Left lung (tissue), 10 donors: ENCODE data around the gene VPS26C. TPM values are rescaled to one million over a fixed set of nuclear protein-coding genes. Genes with fewer than 3 reads are reported as not detected.
A peak's percentile ranks its signal among the peaks of the same experiment; 100 is the strongest.
"Not testable (repeated sequence)": the region's sequence is repeated elsewhere in the genome, so short reads cannot be mapped to it uniquely, and the experiment has no call there.

ENCODE experiments used
- ATAC-seq: fragments of 200-7000 bp; cut with Tn5 transposase; one replicate; pipeline ENCODE4 v1.9.1; 2020; ENCODE audit warnings: moderate library complexity
- DNase-seq, 4 donors: peaks; one replicate each; pipeline ENCODE4 v3.0.0-alpha.2; 2013 to 2020
- H3K27ac ChIP-seq, 2 donors: fragments of 200-600 bp; sonication (generic) in 1 of 2; one replicate each; pipeline versions ENCODE4 v1.5.0 to v1.8.0; 2020 to 2021
- H3K27me3 ChIP-seq, 2 donors: fragments of 200-600 bp; sonication (generic) in 1 of 2; one replicate each; pipeline versions ENCODE4 v1.5.0 to v1.8.0; 2020 to 2021
- H3K36me3 ChIP-seq, 2 donors: fragments of 200-600 bp; sonication (generic) in 1 of 2; one replicate each; pipeline versions ENCODE4 v1.5.0 to v1.8.0; 2020 to 2021
- H3K4me1 ChIP-seq, 2 donors: fragments of 200-600 bp; one replicate each; pipeline ENCODE4 v1.8.0; 2021
- H3K4me3 ChIP-seq, 2 donors: fragments of 200-600 bp; sonication (generic) in 1 of 2; one replicate each; pipeline versions ENCODE4 v1.5.0 to v1.8.0; 2020 to 2021; ENCODE audit warnings: mild to moderate bottlenecking in 1 of 2
- H3K9me3 ChIP-seq, 2 donors: fragments of 200-600 bp; sonication (generic) in 1 of 2; one replicate each; pipeline versions ENCODE4 v1.5.0 to v1.8.0; 2020 to 2021
- intact Hi-C, 2 donors: fragments of 100-400 bp; cut with DNase I; formaldehyde crosslinking; loops; one replicate each; pipeline versions ENCODE4 v1.11.2 to v1.14.2; 2022
- polyA plus RNA-seq, 6 donors: library from polyadenylated mRNA; unstranded; fragments of 120-200 nt; gene quantifications; one replicate each; pipeline ENCODE4 v1.2.1, GENCODE V29; 2013; ENCODE audit not compliant: insufficient read length in 6 of 6
- total RNA-seq, 2 donors: library from RNA; stranded (reverse); fragmentation: NEBNext Ultra II Directional; extraction: Animal tissue kit (Norgen Biotek cat#: 25700); gene quantifications; one replicate each; pipeline ENCODE4 v1.2.1, GENCODE V29; 2021
- TF ChIP-seq, protein P1 (sequence below), 2 donors: fragments of 200-600 bp; sonication (generic) in 1 of 2; IDR thresholded peaks; one replicate each; pipeline versions ENCODE4 v1.5.0 to v1.8.0; 2021; ENCODE audit warnings: antibody characterized with exemption in 2 of 2
- donor health status: DM: no; HTN: yes; CAD: no.
- donor health status: DM: no; HTN: no; CAD: no.

The VPS26C gene
- total and polyA plus RNA-seq, 8 donors = 34.6 to 66.2 (median 38.4) TPM

DNA sequence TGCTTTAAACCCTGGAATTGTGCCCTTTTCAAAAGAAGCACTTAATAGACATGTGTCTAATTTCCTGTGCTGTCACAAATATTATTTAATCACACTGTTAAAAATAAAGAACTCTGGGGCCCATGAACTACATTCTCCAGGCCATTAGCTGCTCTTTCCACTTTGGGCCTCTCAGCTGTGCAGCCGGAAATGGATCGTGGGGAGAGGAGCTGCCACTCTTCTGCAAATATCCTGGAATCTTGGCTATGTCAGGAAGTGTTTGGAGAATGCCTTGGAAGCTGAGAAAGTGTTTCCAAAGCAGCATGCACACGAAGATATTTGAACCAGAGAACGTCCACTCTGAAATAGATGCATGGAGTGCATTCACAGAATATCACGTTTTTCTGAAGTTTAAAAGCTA, 27.5 kb upstream of the VPS26C start:
- TF ChIP-seq, protein P1, sequence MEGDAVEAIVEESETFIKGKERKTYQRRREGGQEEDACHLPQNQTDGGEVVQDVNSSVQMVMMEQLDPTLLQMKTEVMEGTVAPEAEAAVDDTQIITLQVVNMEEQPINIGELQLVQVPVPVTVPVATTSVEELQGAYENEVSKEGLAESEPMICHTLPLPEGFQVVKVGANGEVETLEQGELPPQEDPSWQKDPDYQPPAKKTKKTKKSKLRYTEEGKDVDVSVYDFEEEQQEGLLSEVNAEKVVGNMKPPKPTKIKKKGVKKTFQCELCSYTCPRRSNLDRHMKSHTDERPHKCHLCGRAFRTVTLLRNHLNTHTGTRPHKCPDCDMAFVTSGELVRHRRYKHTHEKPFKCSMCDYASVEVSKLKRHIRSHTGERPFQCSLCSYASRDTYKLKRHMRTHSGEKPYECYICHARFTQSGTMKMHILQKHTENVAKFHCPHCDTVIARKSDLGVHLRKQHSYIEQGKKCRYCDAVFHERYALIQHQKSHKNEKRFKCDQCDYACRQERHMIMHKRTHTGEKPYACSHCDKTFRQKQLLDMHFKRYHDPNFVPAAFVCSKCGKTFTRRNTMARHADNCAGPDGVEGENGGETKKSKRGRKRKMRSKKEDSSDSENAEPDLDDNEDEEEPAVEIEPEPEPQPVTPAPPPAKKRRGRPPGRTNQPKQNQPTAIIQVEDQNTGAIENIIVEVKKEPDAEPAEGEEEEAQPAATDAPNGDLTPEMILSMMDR (IDR thresholded peaks at IDR 0.05) = no peak
- Histone ChIP-seq H3K9me3 (no peaks in the 10 kb centered on the region), H3K36me3 (no peaks in the 10 kb centered on the region), H3K27ac (no peak overlapping the region), H3K4me3 (no peak overlapping the region), H3K4me1 (peaks cover 3 to 15% of the 10 kb centered on the region in 2 donors), H3K27me3 (no peaks in the 10 kb centered on the region)
- no peak for ATAC-seq
- intact Hi-C loops = no loop called here
- DNase-seq = peak in 1 of 4 donors; percentile 37

DNA sequence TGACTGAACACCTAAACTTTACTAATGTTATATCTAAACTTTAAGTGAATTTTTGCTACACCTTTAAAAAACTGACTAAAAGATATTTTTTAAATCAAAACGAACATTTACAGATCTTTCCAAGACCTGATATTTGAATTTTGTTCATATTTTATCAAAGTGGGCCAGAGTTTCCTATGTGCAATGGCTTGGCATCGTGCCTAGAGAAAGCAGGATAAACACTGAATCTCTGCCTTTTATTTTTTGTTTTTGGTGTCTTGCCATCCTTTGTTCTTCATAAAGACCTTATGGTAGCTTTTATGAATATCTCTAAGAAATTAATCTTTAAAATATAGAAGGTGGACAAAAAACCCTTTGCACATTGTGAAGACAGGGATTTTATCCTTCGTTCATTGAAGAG, 25.8 kb upstream of the VPS26C start:
- intact Hi-C loops = no loop called here
- no peak for ATAC-seq
- H3K36me3 ChIP-seq = no peaks in the 10 kb centered on the region
- H3K27me3 ChIP-seq = no peaks in the 10 kb centered on the region
- peaks cover 3 to 15% of the 10 kb centered on the region in 2 donors for H3K4me1 ChIP-seq
- TF ChIP-seq, protein P1 (IDR thresholded peaks at IDR 0.05) = no peak
- H3K27ac ChIP-seq = no peak overlapping the region
- no peaks in the 10 kb centered on the region for H3K9me3 ChIP-seq
- H3K4me3 ChIP-seq = no peak overlapping the region
- peak in 1 of 4 donors; percentile 52 for DNase-seq

DNA sequence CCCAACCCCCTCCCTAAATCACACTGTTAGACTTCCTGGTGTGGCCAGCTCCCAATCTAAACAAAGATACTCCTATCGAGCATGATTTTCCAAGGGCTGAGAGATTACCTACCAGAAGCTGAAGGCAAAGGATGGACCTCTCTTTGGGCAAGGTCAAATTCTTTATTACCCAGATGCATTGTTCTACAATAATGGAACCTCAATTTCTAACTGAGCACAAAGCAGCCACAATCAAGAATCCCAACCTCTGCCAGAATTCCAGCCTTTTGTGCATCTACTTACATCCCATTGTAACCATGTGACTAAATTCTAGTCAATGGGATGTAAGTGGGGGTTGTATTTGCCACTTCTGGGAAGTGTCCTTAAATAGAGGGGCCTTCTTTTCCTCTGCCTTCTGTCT, 24.9 kb upstream of the VPS26C start:
- ATAC-seq = no peak
- intact Hi-C loops = no loop called here
- Histone ChIP-seq H3K27ac (no peak overlapping the region), H3K9me3 (no peaks in the 10 kb centered on the region), H3K4me3 (no peak overlapping the region), H3K36me3 (no peaks in the 10 kb centered on the region), H3K27me3 (no peaks in the 10 kb centered on the region), H3K4me1 (peaks cover 3 to 15% of the 10 kb centered on the region in 2 donors)
- TF ChIP-seq, protein P1 (IDR thresholded peaks at IDR 0.05) = no peak
- DNase-seq = no peak

DNA sequence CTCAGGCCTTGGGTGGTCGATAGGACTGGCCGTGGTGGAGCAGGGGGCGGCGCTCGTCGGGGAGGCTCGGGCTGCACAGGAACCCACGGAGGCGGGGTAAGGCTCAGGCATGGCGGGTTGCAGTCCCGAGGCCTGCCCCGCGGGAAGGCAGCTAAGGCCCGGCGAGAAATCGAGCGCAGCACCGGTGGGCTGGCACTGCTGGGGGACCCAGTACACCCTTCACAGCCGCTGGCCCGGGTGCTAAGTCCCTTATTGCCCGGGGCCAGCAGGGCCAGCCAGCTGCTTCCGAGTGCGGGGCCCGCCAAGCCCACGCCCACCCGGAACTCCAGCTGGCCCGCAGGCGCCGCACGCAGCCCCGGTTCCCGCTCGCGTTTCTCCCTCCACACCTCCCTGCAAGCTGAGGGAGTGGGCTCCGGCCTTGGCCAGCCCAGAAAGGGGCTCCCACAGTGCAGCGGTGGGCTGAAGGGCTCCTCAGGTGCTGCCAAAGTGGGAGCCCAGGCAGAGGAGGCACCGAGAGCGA, 16.1 kb upstream of the VPS26C start:
- H3K27ac ChIP-seq, intact Hi-C loops, H3K9me3 ChIP-seq, H3K27me3 ChIP-seq, H3K4me3 ChIP-seq, H3K36me3 ChIP-seq, ATAC-seq, H3K4me1 ChIP-seq, DNase-seq: not testable (repeated sequence)

DNA sequence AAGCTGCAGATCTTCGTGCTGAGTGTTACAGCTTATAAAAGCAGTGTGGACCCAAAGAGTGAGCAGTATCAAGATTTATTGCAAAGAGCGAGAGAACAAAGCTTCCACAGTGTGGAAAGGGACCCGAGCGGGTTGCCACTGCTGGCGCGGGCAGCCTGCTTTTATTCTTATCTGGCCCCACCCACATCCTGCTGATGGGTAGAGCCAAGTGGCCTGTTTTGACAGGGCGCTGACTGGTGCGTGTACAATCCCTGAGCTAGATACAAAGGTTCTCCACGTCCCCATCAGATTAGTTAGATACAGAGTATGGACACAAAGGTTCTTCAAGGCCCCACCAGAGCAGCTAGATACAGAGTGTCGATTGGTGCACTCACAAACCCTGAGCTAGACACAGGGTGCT, 15.5 kb upstream of the VPS26C start:
- H3K9me3 ChIP-seq, H3K4me3 ChIP-seq, DNase-seq, H3K4me1 ChIP-seq, ATAC-seq, intact Hi-C loops, H3K36me3 ChIP-seq, H3K27ac ChIP-seq, H3K27me3 ChIP-seq: not testable (repeated sequence)

DNA sequence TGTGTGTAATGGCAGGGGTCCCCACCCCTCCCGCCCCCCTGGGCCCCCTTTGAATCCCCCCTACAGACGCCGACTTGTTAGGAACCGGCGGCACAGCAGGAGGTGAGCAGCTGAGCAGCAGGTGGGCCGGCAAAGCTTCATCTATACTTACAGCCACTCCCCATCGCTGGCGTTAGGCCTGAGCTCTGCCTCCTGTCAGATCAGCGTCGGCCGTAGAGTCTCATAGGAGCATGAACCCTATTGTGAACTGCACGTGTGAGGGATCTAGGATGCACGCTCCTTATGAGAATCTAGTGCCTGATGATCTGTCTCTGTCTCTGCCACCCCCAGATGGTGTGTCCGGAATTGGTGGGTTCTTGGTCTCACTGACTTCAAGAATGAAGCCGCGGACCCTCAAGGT, 14.9 kb upstream of the VPS26C start:
- Histone ChIP-seq H3K27me3 (no peaks in the 10 kb centered on the region), H3K9me3 (no peaks in the 10 kb centered on the region), H3K4me1 (no peaks in the 10 kb centered on the region), H3K27ac (no peak overlapping the region), H3K4me3 (no peak overlapping the region), H3K36me3 (no peaks in the 10 kb centered on the region)
- DNase-seq (no peak), ATAC-seq (peak; percentile 44)
- TF ChIP-seq, protein P1 (IDR thresholded peaks at IDR 0.05) = no peak
- intact Hi-C loops = no loop called here
